ENCODE measurements around the gene UCN2. TPM values are rescaled to one million over a fixed set of nuclear protein-coding genes. Genes with fewer than 3 reads are reported as not detected.

The UCN2 gene
- total RNA-seq, 4 donors from 2014 or later: 2.6 to 5.3 (median 3.4) TPM

DNA sequence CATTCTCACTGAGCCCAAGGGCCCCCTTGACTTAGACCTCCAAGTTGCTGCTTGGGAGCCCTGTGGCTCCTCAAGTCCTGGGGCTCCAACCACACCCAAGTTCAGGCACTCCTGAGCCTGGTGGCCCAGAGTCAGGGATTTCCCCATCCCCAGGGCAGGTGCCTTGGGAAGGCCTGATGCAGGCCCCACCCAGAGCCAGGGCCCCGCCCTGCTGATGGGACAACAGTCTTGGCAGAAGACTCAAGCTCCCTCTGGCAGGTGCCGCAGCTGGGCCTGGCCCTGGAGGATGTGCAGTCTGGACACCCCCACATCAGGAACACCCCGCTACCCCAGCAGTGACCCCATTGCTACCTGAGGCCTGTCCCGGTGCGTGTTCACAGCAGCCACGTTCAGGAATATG is 41.9 kb downstream of the UCN2 start:
- no peak for TF ChIP-seq POLR2A (IDR thresholded peaks at IDR 0.05)
- TF ChIP-seq, protein P1, sequence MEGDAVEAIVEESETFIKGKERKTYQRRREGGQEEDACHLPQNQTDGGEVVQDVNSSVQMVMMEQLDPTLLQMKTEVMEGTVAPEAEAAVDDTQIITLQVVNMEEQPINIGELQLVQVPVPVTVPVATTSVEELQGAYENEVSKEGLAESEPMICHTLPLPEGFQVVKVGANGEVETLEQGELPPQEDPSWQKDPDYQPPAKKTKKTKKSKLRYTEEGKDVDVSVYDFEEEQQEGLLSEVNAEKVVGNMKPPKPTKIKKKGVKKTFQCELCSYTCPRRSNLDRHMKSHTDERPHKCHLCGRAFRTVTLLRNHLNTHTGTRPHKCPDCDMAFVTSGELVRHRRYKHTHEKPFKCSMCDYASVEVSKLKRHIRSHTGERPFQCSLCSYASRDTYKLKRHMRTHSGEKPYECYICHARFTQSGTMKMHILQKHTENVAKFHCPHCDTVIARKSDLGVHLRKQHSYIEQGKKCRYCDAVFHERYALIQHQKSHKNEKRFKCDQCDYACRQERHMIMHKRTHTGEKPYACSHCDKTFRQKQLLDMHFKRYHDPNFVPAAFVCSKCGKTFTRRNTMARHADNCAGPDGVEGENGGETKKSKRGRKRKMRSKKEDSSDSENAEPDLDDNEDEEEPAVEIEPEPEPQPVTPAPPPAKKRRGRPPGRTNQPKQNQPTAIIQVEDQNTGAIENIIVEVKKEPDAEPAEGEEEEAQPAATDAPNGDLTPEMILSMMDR (IDR thresholded peaks at IDR 0.05): no peak
- Histone ChIP-seq H3K36me3 (peaks cover 0 to 55% (median 0%) of the 10 kb centered on the region in 3 donors), H3K27me3 (no peaks in the 10 kb centered on the region), H3K27ac (no peak overlapping the region), H3K4me3 (no peak overlapping the region), H3K4me1 (no peaks in the 10 kb centered on the region), H3K9me3 (no peaks in the 10 kb centered on the region)
- 40 to 83% methylated on average over 1 to 2 of the region's 6 CpGs for WGBS, 2 donors
- intact Hi-C loops (cut with DNase I): no loop called here
- DNase-seq: no peak

DNA sequence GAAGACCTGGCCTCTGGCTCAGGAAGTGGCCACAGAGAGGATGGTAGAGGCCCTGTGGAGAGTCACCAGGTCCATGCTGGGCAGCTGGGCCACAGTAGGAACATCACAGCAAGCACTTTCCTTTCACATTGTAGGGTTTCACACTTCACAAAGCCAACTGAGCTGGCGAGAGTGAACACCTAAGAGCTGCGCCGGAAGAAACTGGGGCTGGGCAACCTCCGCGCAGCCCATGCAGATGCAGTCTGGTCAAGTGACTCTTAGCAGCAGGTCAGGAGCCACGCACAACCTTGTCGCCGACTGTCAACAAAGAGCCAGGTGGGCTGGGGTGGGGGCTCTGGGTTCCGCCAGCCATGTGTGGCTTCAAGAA is 44.3 kb downstream of the UCN2 start:
- TF ChIP-seq, protein P1 (IDR thresholded peaks at IDR 0.05): no peak
- no peak for TF ChIP-seq POLR2A (IDR thresholded peaks at IDR 0.05)
- peaks cover 0 to 35% (median 0%) of the 10 kb centered on the region in 3 donors for H3K36me3 ChIP-seq
- H3K27ac ChIP-seq: no peak overlapping the region
- no peaks in the 10 kb centered on the region for H3K4me1 ChIP-seq
- H3K27me3 ChIP-seq: no peaks in the 10 kb centered on the region
- no peaks in the 10 kb centered on the region for H3K9me3 ChIP-seq
- DNase-seq: no peak
- no peak overlapping the region for H3K4me3 ChIP-seq
- intact Hi-C loops (cut with DNase I): no loop called here
- 80 to 100% methylated on average over 1 to 5 of the region's 9 CpGs for WGBS, 2 donors

DNA sequence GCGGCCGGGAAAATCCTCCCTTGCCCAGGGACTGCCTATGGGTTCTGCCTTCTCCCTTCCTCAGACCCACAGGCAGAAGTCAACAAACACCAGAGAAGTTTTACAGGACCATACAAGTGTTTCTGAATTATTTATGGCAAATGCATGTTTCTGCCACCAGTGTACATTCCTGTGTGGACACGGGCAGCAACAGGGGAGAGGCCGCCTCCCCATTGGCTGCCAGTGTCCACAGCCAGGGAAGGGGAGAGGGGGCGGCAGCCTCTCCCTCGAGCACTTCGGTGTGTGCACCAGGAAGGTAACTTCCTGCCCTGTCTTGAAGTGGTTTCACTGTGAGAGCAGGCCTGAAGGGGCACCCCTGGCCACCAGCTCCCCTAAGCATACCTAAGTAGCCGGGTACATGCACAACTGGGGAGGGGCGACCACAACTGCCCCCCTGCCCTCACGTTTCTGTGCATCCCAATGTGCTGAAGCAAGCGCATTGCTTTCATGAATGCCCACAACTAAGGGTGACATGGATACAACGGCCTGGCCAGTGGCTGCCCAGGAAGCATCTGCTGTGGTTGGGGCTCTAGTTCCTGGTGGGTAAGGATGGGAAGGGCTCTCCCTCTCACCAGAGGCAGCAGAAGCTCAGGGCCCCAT is 44.8 kb downstream of the UCN2 start:
- Histone ChIP-seq H3K9me3 (no peaks in the 10 kb centered on the region), H3K27ac (no peak overlapping the region), H3K4me3 (no peak overlapping the region), H3K36me3 (peaks cover 0 to 33% (median 0%) of the 10 kb centered on the region in 3 donors), H3K27me3 (no peaks in the 10 kb centered on the region), H3K4me1 (no peaks in the 10 kb centered on the region)
- TF ChIP-seq POLR2A (IDR thresholded peaks at IDR 0.05): no peak
- TF ChIP-seq, protein P1 (IDR thresholded peaks at IDR 0.05): no peak
- intact Hi-C loops (cut with DNase I): no loop called here
- WGBS, 2 donors: 73 to 82% methylated on average over 3 to 11 of the region's 12 CpGs
- DNase-seq: no peak

DNA sequence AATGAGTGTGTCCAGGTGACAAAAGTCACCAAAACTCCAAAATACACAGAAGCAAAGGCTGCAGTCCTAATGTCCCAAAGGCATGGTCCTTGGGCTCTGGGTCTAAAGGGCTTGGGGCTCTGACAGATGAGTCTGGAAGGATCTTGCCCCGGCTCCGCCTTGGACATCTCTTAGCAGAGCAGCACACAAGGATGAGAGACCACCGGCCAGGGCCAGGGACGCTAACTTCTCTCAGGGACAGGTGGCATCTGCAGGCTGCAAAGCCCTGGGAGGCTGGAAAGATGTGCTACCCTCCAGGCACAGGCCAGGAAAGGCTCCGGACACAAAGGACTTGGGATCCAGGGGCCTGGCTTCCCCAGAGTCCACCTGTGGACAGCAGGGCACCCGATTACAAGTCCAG is 45.5 kb downstream of the UCN2 start:
- no peak for DNase-seq
- Histone ChIP-seq H3K27ac (no peak overlapping the region), H3K36me3 (peaks cover 0 to 27% (median 0%) of the 10 kb centered on the region in 3 donors), H3K9me3 (no peaks in the 10 kb centered on the region), H3K27me3 (no peaks in the 10 kb centered on the region), H3K4me3 (no peak overlapping the region), H3K4me1 (no peaks in the 10 kb centered on the region)
- intact Hi-C loops (cut with DNase I): no loop called here
- TF ChIP-seq POLR2A (IDR thresholded peaks at IDR 0.05): no peak
- TF ChIP-seq, protein P1 (IDR thresholded peaks at IDR 0.05): no peak
- 67 to 80% methylated on average over 1 of the region's 6 CpGs for WGBS, 2 donors

DNA sequence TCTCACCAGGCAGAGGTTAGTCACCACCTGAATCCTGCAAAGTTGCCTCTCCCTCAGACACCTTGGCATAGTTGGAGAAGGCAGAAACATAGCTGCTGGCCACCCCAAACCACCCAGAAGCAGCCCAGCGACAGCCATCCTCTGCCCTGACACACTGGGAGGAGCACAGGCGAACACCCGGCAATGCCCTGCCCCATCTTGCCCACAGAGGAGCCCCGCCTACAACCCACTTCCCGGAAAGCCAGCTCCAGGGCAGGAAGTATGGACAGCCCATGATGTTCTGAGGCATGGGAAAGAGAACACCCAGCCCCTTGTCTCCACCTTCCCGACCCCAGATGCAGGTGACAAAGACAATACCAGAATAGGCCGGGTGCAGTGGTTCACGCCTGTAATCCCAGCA is 47.0 kb downstream of the UCN2 start:
- TF ChIP-seq POLR2A (IDR thresholded peaks at IDR 0.05): no peak

More for the DNA sequence above, 47.0 kb downstream of the UCN2 start:
- Histone ChIP-seq H3K27me3 (no peaks in the 10 kb centered on the region), H3K4me3 (no peak overlapping the region), H3K27ac (no peak overlapping the region), H3K9me3 (no peaks in the 10 kb centered on the region), H3K36me3 (peaks cover 0 to 27% (median 0%) of the 10 kb centered on the region in 3 donors), H3K4me1 (no peaks in the 10 kb centered on the region)
- DNase-seq: no peak
- intact Hi-C loops (cut with DNase I): no loop called here
- 80% methylated on average over 1 of the region's 8 CpGs; no CpG with 5 or more reads in 1 of the 2 donors for WGBS, 2 donors
